GM13977 (cell line): ENCODE data around the gene SFTPB.

Source experiments
- DNase-seq: peaks from one replicate; pipeline ENCODE4 v3.0.0; 2012; ENCODE audit warnings: low spot score
- in situ Hi-C: fragments of 300-500 bp; cut with MboI; formaldehyde crosslinking; loops from one replicate; pipeline ENCODE4 v1.12.0; 2022; ENCODE audit warnings: low sequenced_read_pairs, low pct_unique_long_range_greater_than_20kb, mixed read lengths, inconsistent platforms; ENCODE audit not compliant: unreplicated experiment
- TF ChIP-seq, protein P1 (sequence below): IDR thresholded peaks from 2 replicates; pipeline ENCODE4 v1.5.1; 2012; ENCODE audit warnings: mild to moderate bottlenecking, control low read depth; ENCODE audit not compliant: insufficient read depth; ENCODE audit errors: extremely low read depth, missing control alignments

The SFTPB gene

DNA sequence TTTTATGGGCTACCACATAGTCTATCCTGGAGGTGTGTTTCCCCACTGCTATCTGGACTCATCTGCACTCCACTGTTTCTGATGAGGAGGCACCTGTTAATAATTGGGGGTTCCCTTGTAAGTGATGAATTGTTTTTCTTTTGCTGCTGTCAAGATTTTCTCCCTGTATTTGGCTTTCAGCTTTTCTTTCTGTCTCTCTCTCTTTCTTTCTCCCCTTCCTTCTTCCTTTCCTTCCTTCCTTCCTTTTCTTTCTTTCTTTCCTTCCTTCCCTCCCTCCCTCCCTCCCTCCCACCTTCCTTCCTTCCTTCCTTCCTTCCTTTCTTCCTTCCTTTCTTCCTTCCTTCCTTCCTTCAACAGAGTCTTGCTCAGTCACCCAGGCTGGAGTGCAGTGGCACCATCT is 35.3 kb upstream of the SFTPB start:
- DNase-seq = no peak
- in situ Hi-C loops = no loop called here
- TF ChIP-seq, protein P1, sequence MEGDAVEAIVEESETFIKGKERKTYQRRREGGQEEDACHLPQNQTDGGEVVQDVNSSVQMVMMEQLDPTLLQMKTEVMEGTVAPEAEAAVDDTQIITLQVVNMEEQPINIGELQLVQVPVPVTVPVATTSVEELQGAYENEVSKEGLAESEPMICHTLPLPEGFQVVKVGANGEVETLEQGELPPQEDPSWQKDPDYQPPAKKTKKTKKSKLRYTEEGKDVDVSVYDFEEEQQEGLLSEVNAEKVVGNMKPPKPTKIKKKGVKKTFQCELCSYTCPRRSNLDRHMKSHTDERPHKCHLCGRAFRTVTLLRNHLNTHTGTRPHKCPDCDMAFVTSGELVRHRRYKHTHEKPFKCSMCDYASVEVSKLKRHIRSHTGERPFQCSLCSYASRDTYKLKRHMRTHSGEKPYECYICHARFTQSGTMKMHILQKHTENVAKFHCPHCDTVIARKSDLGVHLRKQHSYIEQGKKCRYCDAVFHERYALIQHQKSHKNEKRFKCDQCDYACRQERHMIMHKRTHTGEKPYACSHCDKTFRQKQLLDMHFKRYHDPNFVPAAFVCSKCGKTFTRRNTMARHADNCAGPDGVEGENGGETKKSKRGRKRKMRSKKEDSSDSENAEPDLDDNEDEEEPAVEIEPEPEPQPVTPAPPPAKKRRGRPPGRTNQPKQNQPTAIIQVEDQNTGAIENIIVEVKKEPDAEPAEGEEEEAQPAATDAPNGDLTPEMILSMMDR = no peak

DNA sequence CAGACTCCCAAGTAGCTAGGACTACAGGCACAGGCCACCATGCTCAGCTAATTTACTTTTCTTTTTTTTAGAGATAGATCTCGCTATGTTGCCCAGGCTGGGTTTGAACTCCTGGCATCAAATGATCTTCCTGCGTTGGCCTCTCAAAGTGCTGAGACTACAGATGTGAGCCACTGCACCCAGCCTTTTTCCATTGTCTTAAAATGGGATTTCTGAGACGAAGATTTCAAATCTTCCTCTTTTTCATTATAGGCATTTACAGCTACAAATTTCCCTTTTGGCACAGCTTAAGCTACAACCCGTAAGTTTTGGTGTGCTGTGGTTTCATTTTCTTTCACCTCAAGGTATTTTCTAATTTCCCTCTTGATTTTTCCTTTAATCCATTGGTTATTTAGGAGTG is 34.8 kb upstream of the SFTPB start:
- in situ Hi-C loops = no loop called here
- no peak for DNase-seq
- TF ChIP-seq, protein P1 = no peak

DNA sequence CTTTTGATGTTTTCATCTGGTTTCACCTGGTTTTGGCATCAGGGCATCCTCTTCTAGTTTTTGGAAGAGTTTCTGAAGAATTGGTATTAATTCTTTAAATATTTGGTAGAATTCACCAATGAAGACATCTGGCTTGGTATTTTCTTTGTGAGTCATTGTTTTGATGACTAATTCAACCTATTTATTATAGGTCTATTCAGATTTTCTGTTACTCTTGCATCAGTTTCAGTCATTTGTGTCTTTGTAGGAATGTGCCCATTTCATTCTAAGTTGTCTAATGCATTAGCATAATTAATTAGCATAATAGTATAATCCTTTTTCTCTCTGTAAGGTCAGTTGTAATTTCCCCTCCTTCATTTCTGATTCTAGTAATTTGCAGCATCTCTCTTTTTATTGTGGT is 34.2 kb upstream of the SFTPB start:
- TF ChIP-seq, protein P1 = no peak
- in situ Hi-C loops = no loop called here
- no peak for DNase-seq

DNA sequence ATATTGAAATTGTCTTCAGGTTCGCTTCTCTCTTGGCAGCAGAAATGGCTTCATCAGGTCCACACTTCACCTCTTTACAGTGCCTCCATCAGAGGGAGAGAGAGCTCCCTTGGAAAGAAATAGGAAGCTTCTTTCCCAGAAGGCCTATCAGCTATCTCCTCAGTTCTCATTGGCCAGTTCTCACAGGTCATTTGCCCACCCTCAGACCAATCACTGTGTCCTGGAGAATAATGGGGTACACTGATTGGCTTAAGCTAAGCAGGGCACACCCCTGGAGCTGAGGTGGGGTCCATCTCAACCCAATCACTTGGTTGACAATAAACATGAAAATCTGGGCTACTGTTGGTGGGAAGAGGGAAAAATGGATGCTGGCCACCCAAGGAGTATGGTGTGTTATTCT is 31.3 kb upstream of the SFTPB start:
- no peak for DNase-seq
- TF ChIP-seq, protein P1 = no peak
- in situ Hi-C loops = no loop called here

DNA sequence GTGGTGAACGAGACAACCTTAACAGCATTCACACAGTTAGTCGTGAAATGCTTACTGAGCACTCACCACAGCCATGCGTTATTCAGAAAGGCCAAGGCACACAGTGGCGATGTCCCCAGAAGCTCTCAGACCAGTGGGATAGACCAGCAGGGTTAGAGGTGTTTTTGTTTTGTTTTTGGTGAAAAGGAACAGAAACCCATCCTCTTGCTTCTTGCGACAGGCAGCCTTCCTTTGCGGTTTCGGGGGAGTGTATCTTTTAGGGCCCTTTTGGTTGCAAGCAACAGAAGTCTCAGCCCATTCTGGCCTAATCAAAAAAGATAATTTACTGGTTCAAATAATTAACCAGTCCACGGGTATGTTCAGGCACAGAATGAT is 30.9 kb upstream of the SFTPB start:
- no peak for DNase-seq
- TF ChIP-seq, protein P1 = no peak
- in situ Hi-C loops = no loop called here

DNA sequence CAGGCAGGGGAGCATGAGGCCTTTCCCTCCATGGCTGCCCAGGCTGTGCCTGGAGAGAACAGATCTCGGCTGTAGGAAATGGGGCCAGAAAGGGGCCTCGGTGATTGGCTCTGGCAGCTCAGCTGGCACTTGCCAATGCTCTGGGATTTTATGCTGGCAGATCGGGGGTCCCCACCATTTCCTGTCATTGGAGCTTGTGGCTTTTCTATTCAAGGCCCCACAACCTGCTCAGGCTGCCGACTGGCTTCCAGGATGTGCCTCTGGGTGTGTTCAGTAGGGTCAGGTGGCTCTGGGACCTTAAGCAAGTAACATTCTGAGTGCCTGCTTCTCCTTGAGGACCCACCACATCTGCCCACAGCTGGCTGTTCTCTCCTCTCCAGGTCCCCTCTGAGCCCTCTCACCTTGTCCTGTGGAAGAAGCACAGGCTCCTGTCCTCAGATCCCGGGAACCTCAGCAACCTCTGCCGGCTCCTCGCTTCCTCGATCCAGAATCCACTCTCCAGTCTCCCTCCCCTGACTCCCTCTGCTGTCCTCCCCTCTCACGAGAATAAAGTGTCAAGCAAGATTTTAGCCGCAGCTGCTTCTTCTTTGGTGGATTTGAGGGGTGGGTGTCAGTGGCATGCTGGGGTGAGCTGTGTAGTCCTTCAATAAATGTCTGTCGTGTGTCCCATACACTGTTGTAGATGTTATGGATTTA is 30.3 kb upstream of the SFTPB start:
- in situ Hi-C loops = no loop called here
- DNase-seq = no peak
- TF ChIP-seq, protein P1 = no peak

DNA sequence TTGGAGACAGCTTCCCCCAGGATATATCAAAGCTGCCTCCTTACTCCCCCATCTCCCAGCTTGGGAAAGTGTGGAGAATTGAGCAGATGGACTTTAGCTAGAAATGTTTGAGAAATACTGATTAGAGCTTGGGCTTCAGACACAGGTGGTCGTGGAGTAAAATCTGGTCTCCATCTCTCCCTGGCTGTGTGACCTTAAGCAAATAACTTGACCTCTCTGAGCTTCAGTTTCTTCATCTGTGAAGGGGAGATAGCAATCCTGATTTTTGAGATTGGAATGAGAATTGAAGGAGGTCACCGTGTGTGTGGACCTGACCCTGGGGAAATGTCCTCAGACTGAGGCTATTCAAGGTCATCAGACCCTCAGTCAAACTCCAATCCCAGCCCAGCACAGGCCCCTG is 29.7 kb upstream of the SFTPB start:
- no peak for DNase-seq
- TF ChIP-seq, protein P1 = no peak
- in situ Hi-C loops = no loop called here
